ENCODE data around the gene PRR35.

The PRR35 gene

GRCh38 chr16:606656-607307, 46.6 kb downstream of the PRR35 start:
- no peak for TF ChIP-seq REST (IDR thresholded peaks at IDR 0.05; ENCODE audit: insufficient read depth in 1 of 2, low read depth in 2 of 2, low read length in 2 of 2)
- TF ChIP-seq SIN3A (IDR thresholded peaks at IDR 0.05; ENCODE audit: borderline replicate concordance, insufficient read depth, low read length), result no peak
- no peak for TF ChIP-seq FOXP2 (optimal IDR thresholded peaks at IDR 0.05; ENCODE audit: borderline replicate concordance, extremely low read depth, extremely low read length, insufficient read depth)
- no peak for TF ChIP-seq TAF1 (IDR thresholded peaks at IDR 0.05; ENCODE audit: borderline replicate concordance, insufficient read depth, low read length)
- no peak for TF ChIP-seq POLR2AphosphoS5 (IDR thresholded peaks at IDR 0.05; ENCODE audit: low read depth, low read length)

- TF ChIP-seq SIN3A (IDR thresholded peaks at IDR 0.05; ENCODE audit: borderline replicate concordance, insufficient read depth, low read length) (no peak), TAF1 (IDR thresholded peaks at IDR 0.05; ENCODE audit: borderline replicate concordance, insufficient read depth, low read length) (no peak), FOXP2 (optimal IDR thresholded peaks at IDR 0.05; ENCODE audit: borderline replicate concordance, extremely low read depth, extremely low read length, insufficient read depth) (no peak), POLR2AphosphoS5 (IDR thresholded peaks at IDR 0.05; ENCODE audit: low read depth, low read length) (no peak), REST (IDR thresholded peaks at IDR 0.05; ENCODE audit: insufficient read depth in 1 of 2, low read depth in 2 of 2, low read length in 2 of 2) (no peak)
Observed at GRCh38 chr16:608019-608418, 47.8 kb downstream of the PRR35 start.

- TF ChIP-seq POLR2AphosphoS5 (IDR thresholded peaks at IDR 0.05; ENCODE audit: low read depth, low read length) (no peak), TAF1 (IDR thresholded peaks at IDR 0.05; ENCODE audit: borderline replicate concordance, insufficient read depth, low read length) (no peak), REST (IDR thresholded peaks at IDR 0.05; ENCODE audit: insufficient read depth in 1 of 2, low read depth in 2 of 2, low read length in 2 of 2) (no peak)
Observed at GRCh38 chr16:609316-609715, 49.1 kb downstream of the PRR35 start.

GRCh38 chr16:609984-610383, 49.8 kb downstream of the PRR35 start:
- TF ChIP-seq TAF1 (IDR thresholded peaks at IDR 0.05; ENCODE audit: borderline replicate concordance, insufficient read depth, low read length) (no peak), REST (IDR thresholded peaks at IDR 0.05; ENCODE audit: insufficient read depth in 1 of 2, low read depth in 2 of 2, low read length in 2 of 2) (no peak), POLR2AphosphoS5 (IDR thresholded peaks at IDR 0.05; ENCODE audit: low read depth, low read length) (no peak), FOXP2 (optimal IDR thresholded peaks at IDR 0.05; ENCODE audit: borderline replicate concordance, extremely low read depth, extremely low read length, insufficient read depth) (no peak), SIN3A (IDR thresholded peaks at IDR 0.05; ENCODE audit: borderline replicate concordance, insufficient read depth, low read length) (no peak)
